A549 (cell line): Measurements from ENCODE around the gene XBP1. TPM values are rescaled to one million over a fixed set of nuclear protein-coding genes. Genes with fewer than 3 reads are reported as not detected.
A peak's percentile ranks its signal among the peaks of the same experiment; 100 is the strongest.

Experiments
- ATAC-seq, 2 experiments: fragments of 200-7000 bp in 1 of 2; fragments of >200 bp in 1 of 2; cut with Nextera tagmentation in 1 of 2; cut with Tn5 transposase in 1 of 2; 3 replicates each; pipeline versions ENCODE4 v1.8.0 to v1.9.1; 2018 to 2020; ENCODE audit warnings: mild to moderate bottlenecking in 1 of 2, moderate library complexity in 1 of 2
- CTCF ChIA-PET: fragments of 300-600 bp; sonication (Branson Sonifier 250); formaldehyde crosslinking; extraction: SDS; loops from one replicate; lab custom pipeline; 2021; ENCODE audit warnings: antibody characterized with exemption, inconsistent platforms; lab: Yijun Ruan, JAX
- POLR2A ChIA-PET: fragments of 350-600 bp; formaldehyde crosslinking; extraction: SDS; loops from one replicate; lab custom pipeline; 2021; ENCODE audit warnings: antibody characterized with exemption, inconsistent platforms; lab: Yijun Ruan, JAX
- DNase-seq, 2 experiments: peaks; one replicate each; pipeline versions ENCODE4 v3.0.0 to v3.0.0-alpha.2; 2011 to 2016; ENCODE audit warnings: low read depth in 1 of 2, low spot score in 1 of 2
- FAIRE-seq: peaks from 2 replicates; lab custom pipeline; 2011; peaks lifted over from hg19 to GRCh38; lab: Jason Lieb, UNC
- H3K27ac ChIP-seq, 2 experiments: fragments of >200 bp; sonication (Bioruptor Twin); formaldehyde crosslinking; 3 replicates each; pipeline ENCODE4 v1.5.1; 2016 to 2017
- H3K4me1 ChIP-seq: fragments of >200 bp; sonication (Bioruptor Twin); formaldehyde crosslinking; 3 replicates; pipeline ENCODE4 v1.6.1; 2016
- H3K4me2 ChIP-seq: fragments of >200 bp; sonication (Bioruptor Twin); formaldehyde crosslinking; 3 replicates; pipeline ENCODE4 v1.6.1; 2016
- H3K4me3 ChIP-seq: fragments of >200 bp; sonication (Bioruptor Twin); formaldehyde crosslinking; 3 replicates; pipeline ENCODE4 v1.5.1; 2016
- H3K9me3 ChIP-seq: fragments of >200 bp; sonication (Bioruptor Twin); formaldehyde crosslinking; 3 replicates; pipeline ENCODE4 v1.6.1; 2016
- CEBPB ChIP-seq, 2 experiments: fragments of >200 bp in 1 of 2; sonication (Bioruptor Twin) in 1 of 2; formaldehyde crosslinking in 1 of 2; IDR thresholded peaks; 2 replicates each; pipeline ENCODE4 v1.6.1; 2012 to 2016
- CHD4 ChIP-seq: fragments of 200-600 bp; sonication (generic); IDR thresholded peaks from 2 replicates; pipeline ENCODE4 v1.6.1; 2016; ENCODE audit warnings: antibody characterized with exemption, mild to moderate bottlenecking, borderline replicate concordance
- EHMT2 ChIP-seq: fragments of 200-600 bp; sonication (generic); IDR thresholded peaks from 2 replicates; pipeline ENCODE4 v1.6.1; 2016; ENCODE audit warnings: antibody characterized with exemption, low read depth, mild to moderate bottlenecking, moderate library complexity
- EP300 ChIP-seq, 2 experiments: fragments of >200 bp; sonication (Bioruptor Twin); formaldehyde crosslinking; IDR thresholded peaks; 2 replicates in 1 of 2; 3 replicates in 1 of 2; pipeline ENCODE4 v1.6.1; 2016 to 2017
- FOSB ChIP-seq: fragments of 250-450 bp; sonication (Bioruptor Pico); IDR thresholded peaks from 2 replicates; pipeline ENCODE4 v1.5.0; 2020; ENCODE audit warnings: mild to moderate bottlenecking, moderate library complexity
- FOSL2 ChIP-seq, 2 experiments: fragments of 450-650 bp in 1 of 2; fragments of >200 bp in 1 of 2; sonication (Bioruptor Twin) in 1 of 2; formaldehyde crosslinking; IDR thresholded peaks; 2 replicates each; pipeline versions ENCODE4 v1.5.0 to v1.6.1; 2016 to 2020; ENCODE audit warnings: mild to moderate bottlenecking in 1 of 2, moderate library complexity in 1 of 2
- HEYL ChIP-seq: fragments of 250-450 bp; sonication (Bioruptor Pico); IDR thresholded peaks from 2 replicates; pipeline ENCODE4 v1.8.0; 2021; ENCODE audit warnings: mild to moderate bottlenecking, moderate library complexity
- HOXB13 ChIP-seq: fragments of 250-450 bp; sonication (Bioruptor Pico); IDR thresholded peaks from 2 replicates; pipeline ENCODE4 v1.5.0; 2020; ENCODE audit warnings: low read depth, mild to moderate bottlenecking, moderate library complexity
- JUN ChIP-seq, 2 experiments: fragments of >200 bp; sonication (Bioruptor Twin); formaldehyde crosslinking; IDR thresholded peaks; 2 replicates in 1 of 2; 3 replicates in 1 of 2; pipeline ENCODE4 v1.6.1; 2016 to 2017
- KDM1A ChIP-seq: fragments of 200-600 bp; sonication (generic); IDR thresholded peaks from 2 replicates; pipeline ENCODE4 v1.6.1; 2016; ENCODE audit warnings: low read depth, mild to moderate bottlenecking
- NPAS2 ChIP-seq: fragments of 250-450 bp; sonication (Bioruptor Pico); IDR thresholded peaks from 2 replicates; pipeline ENCODE4 v1.8.0; 2022; ENCODE audit warnings: mild to moderate bottlenecking, moderate library complexity, borderline replicate concordance
- POLR2A ChIP-seq: IDR thresholded peaks from 2 replicates; pipeline ENCODE4 v1.6.1; 2012; ENCODE audit warnings: mild to moderate bottlenecking, low read length
- RFX5 ChIP-seq: fragments of 450-650 bp; IDR thresholded peaks from 2 replicates; pipeline ENCODE4 v1.7.1; 2014; ENCODE audit warnings: antibody characterized with exemption, mild to moderate bottlenecking, moderate library complexity
- TP53 ChIP-seq: fragments of 250-450 bp; sonication (Bioruptor Pico); IDR thresholded peaks from 2 replicates; pipeline ENCODE4 v1.5.0; 2021; ENCODE audit warnings: mild to moderate bottlenecking, moderate library complexity
- ZFP36 ChIP-seq: fragments of 450-650 bp; IDR thresholded peaks from 2 replicates; pipeline ENCODE4 v1.6.1; 2014; ENCODE audit warnings: borderline replicate concordance; ENCODE audit not compliant: partially characterized antibody
- ZSCAN20 ChIP-seq: fragments of 250-450 bp; sonication (Bioruptor Pico); IDR thresholded peaks from 2 replicates; pipeline ENCODE4 v1.8.0; 2022; ENCODE audit warnings: mild to moderate bottlenecking, moderate library complexity
- whole genome bisulfite sequencing: methylation state at CpG from one replicate; pipeline ENCODE4 v1.1.6; 2017; ENCODE audit errors: missing lambda C conversion rate; 5-methylcytosine and 5-hydroxymethylcytosine counted together
- polyA plus RNA-seq, 4 experiments: library from polyadenylated mRNA; depleted of rRNA in 3 of 4; stranded (reverse); fragments of >200 nt; fragmentation: RNase III in 1 of 4; extraction: RNeasy Plus Mini Kit Qiagen cat#74134 plus additional on column Dnase treatment in 1 of 4; gene quantifications; 2 replicates in 3 of 4; 3 replicates in 1 of 4; pipeline ENCODE4 v1.2.3, GENCODE V29; 2011 to 2017
- TF ChIP-seq, protein P1 (sequence below): fragments of >200 bp; sonication (Bioruptor Twin); formaldehyde crosslinking; IDR thresholded peaks from 3 replicates; pipeline ENCODE4 v1.6.1; 2016
- TF ChIP-seq, protein P2 (sequence below): fragments of 250-450 bp; sonication (Bioruptor Pico); IDR thresholded peaks from 2 replicates; pipeline ENCODE4 v1.5.0; 2021; ENCODE audit warnings: mild to moderate bottlenecking, moderate library complexity, borderline replicate concordance

XBP1 gene
- polyA plus RNA-seq, 2 of the 4 experiments (the other 2 are of a cell fraction), result 34.1 to 172 TPM

DNA sequence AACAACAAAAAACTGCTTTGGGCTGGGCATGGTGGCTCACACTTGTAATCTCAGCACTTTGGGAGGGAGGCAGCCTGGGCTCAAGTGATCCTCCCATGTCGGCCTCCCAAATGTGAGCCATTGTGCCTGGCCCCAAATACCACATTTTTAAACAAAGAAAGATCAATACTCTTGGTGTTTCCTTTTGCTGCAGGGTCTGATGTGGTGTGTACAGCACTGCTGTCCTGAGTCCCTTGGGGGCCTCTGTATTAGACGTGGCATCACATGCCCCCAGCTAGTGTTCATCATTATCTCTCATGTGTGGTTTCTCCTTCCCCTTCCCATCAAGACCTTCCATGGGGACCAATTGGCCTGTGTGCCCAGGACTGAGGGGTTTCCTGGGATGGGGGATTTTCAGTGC, 20.5 kb upstream of the XBP1 start:
- POLR2A ChIA-PET, result no interaction called here
- Histone ChIP-seq H3K4me3 (no peak overlapping the region), H3K27ac (peak overlapping the region in 1 of 2 experiments; percentile 56; a peak in 3 of 6 replicates), H3K9me3 (no peaks in the 10 kb centered on the region), H3K4me1 (peaks cover 36% of the 10 kb centered on the region), H3K4me2 (no peak overlapping the region)
- WGBS, result 77% methylated on average over 2 of the region's 2 CpGs
- DNase-seq (no peak), ATAC-seq (no peak)
- TF ChIP-seq NPAS2 (CRISPR knock-in tag) (no peak), TP53 (CRISPR knock-in tag) (no peak), HEYL (CRISPR knock-in tag) (no peak), FOSL2 (IDR thresholded peaks at IDR 0.05) (no peak), FOSL2 (CRISPR knock-in tag; IDR thresholded peaks at IDR 0.05) (no peak), ZSCAN20 (CRISPR knock-in tag) (no peak), EP300 (IDR thresholded peaks at IDR 0.05) (no peak), CEBPB (IDR thresholded peaks at IDR 0.05) (no peak), FOSB (CRISPR knock-in tag) (no peak), POLR2A (no peak)
- TF ChIP-seq, all 56 proteins: peak for 0
- no peak for FAIRE-seq
- CTCF ChIA-PET, result interaction anchor here (2.1 to 4.9 kb wide), 2 partner anchors 8 to 220 kb away, joined by 8 to 27 read pairs; no protein-coding TSS in a partner anchor

DNA sequence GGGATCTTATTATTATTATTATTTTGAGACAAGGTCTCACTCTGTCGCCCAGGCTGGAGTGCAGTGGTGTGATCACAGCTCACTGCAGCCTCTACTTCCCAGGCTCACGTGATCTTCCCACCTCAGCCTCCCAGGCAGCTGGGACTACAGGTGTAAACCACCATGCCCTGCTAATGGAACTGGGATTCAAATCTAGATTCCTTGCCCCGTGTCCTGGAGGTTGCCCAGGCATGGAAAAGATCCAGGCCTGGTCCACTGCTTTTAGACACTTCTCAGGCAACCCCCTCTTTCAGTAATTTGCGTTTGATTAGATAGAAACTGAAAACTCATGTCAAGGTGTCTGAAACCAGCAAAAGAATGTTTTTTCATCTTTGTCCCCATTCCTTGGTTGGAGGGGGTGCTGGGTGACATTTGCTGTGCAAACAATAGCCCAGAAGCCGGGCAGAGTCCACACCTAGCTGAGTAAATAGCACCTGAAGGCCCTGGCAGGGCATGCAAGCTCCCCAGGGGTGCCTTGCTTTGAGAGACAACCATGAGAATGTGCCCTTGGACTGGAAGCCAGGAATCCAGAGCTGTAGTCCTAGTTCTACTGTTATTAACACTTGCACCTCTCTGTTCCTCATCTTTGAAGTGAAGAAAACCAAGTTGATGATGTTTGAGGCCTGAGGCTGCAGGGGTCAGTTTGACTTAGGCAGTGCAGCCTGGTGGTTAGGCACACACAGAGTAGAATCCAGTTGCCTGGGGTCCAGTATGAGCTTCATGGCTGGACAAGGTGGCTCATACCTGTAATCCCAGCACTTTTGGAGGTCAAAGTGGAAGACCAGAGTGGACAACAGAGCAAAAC, 19.1 kb upstream of the XBP1 start:
- POLR2A ChIA-PET, result interaction anchor here (2.0 kb wide), 1 partner anchor 19 kb away, joined by 9 read pairs; the partner anchor contains the start of gene XBP1
- Histone ChIP-seq H3K4me1 (peaks cover 45% of the 10 kb centered on the region), H3K9me3 (no peaks in the 10 kb centered on the region), H3K27ac (peak overlapping the region; percentile 56 to 69), H3K4me3 (no peak overlapping the region), H3K4me2 (peak overlapping the region; percentile 57)
- 27% methylated on average over 5 of the region's 5 CpGs for WGBS
- ATAC-seq (peak in 1 of 2 experiments; percentile 31; a peak in 1 of 6 replicates), DNase-seq (peak in 1 of 2 experiments; percentile 46), FAIRE-seq (no peak)
- CTCF ChIA-PET, result interaction anchor here (1.2 to 4.9 kb wide), 4 partner anchors 9 to 224 kb away, joined by 3 to 27 read pairs (median 9); no protein-coding TSS in a partner anchor
- TF ChIP-seq RFX5 (no peak), HOXB13 (CRISPR knock-in tag) (no peak), ZFP36 (no peak), ZSCAN20 (CRISPR knock-in tag) (no peak), CHD4 (peak; percentile 59; the same call in 1 of the 2 replicates), KDM1A (peak; percentile 60; the same call in 1 of the 2 replicates), EP300 (IDR thresholded peaks at IDR 0.05) (peak in 1 of 2 experiments; percentile 17; a peak in 1 of 5 replicates), JUN (IDR thresholded peaks at IDR 0.05) (0 out of 5 replicates have a peak, but pooled peaks of 1 of the 2 experiments have one; percentile 16), EHMT2 (no peak), CEBPB (IDR thresholded peaks at IDR 0.05) (no peak)

DNA sequence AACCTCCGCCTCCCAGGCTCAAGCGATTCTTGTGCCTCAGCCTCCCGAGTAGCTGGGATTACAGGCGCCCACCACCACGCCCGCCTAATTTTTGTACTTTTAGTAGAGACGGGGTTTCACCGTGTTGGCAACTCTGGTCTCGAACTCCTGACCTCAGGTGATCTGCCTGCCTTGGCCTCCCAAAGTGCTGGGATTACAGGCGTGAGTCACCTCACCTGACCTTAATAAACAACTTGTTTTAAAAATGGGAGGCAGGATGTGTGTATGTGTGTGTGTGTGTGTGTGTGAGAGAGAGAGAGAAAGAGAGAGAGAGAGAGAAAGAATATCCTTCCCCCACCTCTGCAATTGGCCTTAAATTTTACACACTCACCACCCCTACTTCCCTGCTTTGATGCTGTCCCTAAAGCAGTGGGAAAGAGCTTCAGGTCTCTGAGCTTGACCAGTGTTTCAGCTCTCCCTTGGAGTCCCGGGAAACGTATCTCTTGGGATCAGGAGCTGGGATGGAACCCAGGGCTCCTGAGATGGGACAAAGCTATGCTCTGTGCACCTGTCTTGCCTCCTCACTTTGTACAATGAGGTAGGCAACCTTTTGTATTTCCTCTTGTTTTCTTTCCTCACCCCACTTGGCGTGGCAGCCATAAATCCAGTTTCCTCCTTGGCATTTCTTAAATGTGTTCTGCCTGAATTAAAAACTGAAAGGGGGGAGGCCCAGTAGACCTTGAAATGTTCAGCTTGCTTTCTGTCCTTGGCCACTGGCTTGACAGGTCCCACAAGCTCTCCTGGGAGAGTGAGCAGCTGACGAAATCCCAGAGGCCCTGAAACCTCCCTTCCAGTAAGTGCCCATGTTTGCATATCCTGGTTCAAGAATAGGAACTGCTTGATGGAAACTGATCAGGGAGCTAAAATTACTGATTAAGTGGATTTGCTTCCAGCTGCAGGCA, 17.8 kb upstream of the XBP1 start:
- H3K4me2 ChIP-seq, result peak overlapping the region; percentile 57
- POLR2A ChIA-PET, result interaction anchor here (2.0 kb wide), 1 partner anchor 18 kb away, joined by 9 read pairs; the partner anchor contains the start of gene XBP1
- no peak for ATAC-seq

More for the DNA sequence above, 17.8 kb upstream of the XBP1 start:
- DNase-seq, result no peak
- FAIRE-seq, result no peak
- H3K4me1 ChIP-seq, result peaks cover 55% of the 10 kb centered on the region
- CTCF ChIA-PET, result interaction anchor here (1.2 to 4.9 kb wide), 3 partner anchors 10 to 217 kb away, joined by 3 to 27 read pairs (median 15); no protein-coding TSS in a partner anchor
- H3K27ac ChIP-seq, result peak overlapping the region; percentile 56 to 69
- no peak overlapping the region for H3K4me3 ChIP-seq
- no peaks in the 10 kb centered on the region for H3K9me3 ChIP-seq
- 77% methylated on average over 14 of the region's 14 CpGs for WGBS
- TF ChIP-seq, protein P1, sequence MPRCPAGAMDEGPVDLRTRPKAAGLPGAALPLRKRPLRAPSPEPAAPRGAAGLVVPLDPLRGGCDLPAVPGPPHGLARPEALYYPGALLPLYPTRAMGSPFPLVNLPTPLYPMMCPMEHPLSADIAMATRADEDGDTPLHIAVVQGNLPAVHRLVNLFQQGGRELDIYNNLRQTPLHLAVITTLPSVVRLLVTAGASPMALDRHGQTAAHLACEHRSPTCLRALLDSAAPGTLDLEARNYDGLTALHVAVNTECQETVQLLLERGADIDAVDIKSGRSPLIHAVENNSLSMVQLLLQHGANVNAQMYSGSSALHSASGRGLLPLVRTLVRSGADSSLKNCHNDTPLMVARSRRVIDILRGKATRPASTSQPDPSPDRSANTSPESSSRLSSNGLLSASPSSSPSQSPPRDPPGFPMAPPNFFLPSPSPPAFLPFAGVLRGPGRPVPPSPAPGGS, result no peak
- no peak for TF ChIP-seq JUN (IDR thresholded peaks at IDR 0.05)
- TF ChIP-seq, protein P2, sequence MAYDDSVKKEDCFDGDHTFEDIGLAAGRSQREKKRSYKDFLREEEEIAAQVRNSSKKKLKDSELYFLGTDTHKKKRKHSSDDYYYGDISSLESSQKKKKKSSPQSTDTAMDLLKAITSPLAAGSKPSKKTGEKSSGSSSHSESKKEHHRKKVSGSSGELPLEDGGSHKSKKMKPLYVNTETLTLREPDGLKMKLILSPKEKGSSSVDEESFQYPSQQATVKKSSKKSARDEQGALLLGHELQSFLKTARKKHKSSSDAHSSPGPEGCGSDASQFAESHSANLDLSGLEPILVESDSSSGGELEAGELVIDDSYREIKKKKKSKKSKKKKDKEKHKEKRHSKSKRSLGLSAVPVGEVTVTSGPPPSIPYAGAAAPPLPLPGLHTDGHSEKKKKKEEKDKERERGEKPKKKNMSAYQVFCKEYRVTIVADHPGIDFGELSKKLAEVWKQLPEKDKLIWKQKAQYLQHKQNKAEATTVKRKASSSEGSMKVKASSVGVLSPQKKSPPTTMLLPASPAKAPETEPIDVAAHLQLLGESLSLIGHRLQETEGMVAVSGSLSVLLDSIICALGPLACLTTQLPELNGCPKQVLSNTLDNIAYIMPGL (CRISPR knock-in tag), result no peak
